ENCODE data around the gene GOLGA5. TPM values are rescaled to one million over a fixed set of nuclear protein-coding genes. Genes with fewer than 3 reads are reported as not detected.
"Not testable (repeated sequence)": the region's sequence is repeated elsewhere in the genome, so short reads cannot be mapped to it uniquely, and the experiment has no call there.

GOLGA5 gene
- total and polyA plus RNA-seq, 10 donors: 16.7 to 37.0 (median 26.5) TPM

GRCh38 chr14:92770484-92770883 is 23.6 kb upstream of the GOLGA5 start:
- Histone ChIP-seq H3K4me1 (peaks cover 0 to 27% (median 16%) of the 10 kb centered on the region in 6 donors), H3K36me3 (no peaks in the 10 kb centered on the region), H3K9me3 (no peaks in the 10 kb centered on the region), H3K27me3 (replicated peaks in 1 of 7) (no peaks in the 10 kb centered on the region), H3K4me3 (no peak overlapping the region), H3K27ac (peak overlapping the region in 4 of 8 donors; percentile 56 to 80 (median 68))
- TF ChIP-seq POLR2A (IDR thresholded peaks at IDR 0.05) (no peak), POLR2AphosphoS5 (IDR thresholded peaks at IDR 0.05) (no peak), CTCF (IDR thresholded peaks at IDR 0.05 in 8 of 11, conservative IDR thresholded peaks at IDR 0.05 in 3 of 11) (no peak)
- DNase-seq: no peak
- 48 to 72% (median 55%) methylated on average over 2 of the region's 2 CpGs for WGBS, 5 donors
- intact Hi-C loops (cut with DNase I; ENCODE audit: low total_unique reads): no loop called here

GRCh38 chr14:92774572-92774971 is 19.5 kb upstream of the GOLGA5 start:
- peaks cover 0 to 21% (median 6%) of the 10 kb centered on the region in 6 donors for H3K4me1 ChIP-seq
- WGBS, 5 donors: 62 to 72% (median 65%) methylated on average over 8 of the region's 8 CpGs
- no peaks in the 10 kb centered on the region for H3K36me3 ChIP-seq
- DNase-seq: no peak
- intact Hi-C loops (cut with DNase I; ENCODE audit: low total_unique reads): no loop called here
- H3K27ac ChIP-seq: peak overlapping the region in 6 of 8 donors; percentile 1 to 73 (median 62)
- H3K4me3 ChIP-seq: no peak overlapping the region
- H3K27me3 ChIP-seq (replicated peaks in 1 of 7): no peaks in the 10 kb centered on the region
- no peaks in the 10 kb centered on the region for H3K9me3 ChIP-seq
- no peak for TF ChIP-seq CTCF (IDR thresholded peaks at IDR 0.05 in 8 of 11, conservative IDR thresholded peaks at IDR 0.05 in 3 of 11)
- TF ChIP-seq POLR2A (IDR thresholded peaks at IDR 0.05): no peak
- no peak for TF ChIP-seq POLR2AphosphoS5 (IDR thresholded peaks at IDR 0.05)

- DNase-seq; H3K4me3 ChIP-seq; intact Hi-C loops (cut with DNase I; ENCODE audit: low total_unique reads); H3K9me3 ChIP-seq; H3K27me3 ChIP-seq (replicated peaks in 1 of 7); H3K36me3 ChIP-seq: not testable (repeated sequence)
- Histone ChIP-seq H3K27ac (peak overlapping the region in 5 of 8 donors; percentile 39 to 73 (median 65)), H3K4me1 (peaks cover 0 to 17% (median 6%) of the 10 kb centered on the region in 6 donors)
- 6 to 11% (median 8%) methylated on average over 2 of the region's 2 CpGs for WGBS, 5 donors
Observed at GRCh38 chr14:92775292-92775691, 18.8 kb upstream of the GOLGA5 start.

GRCh38 chr14:92778868-92779565 is 15.1 kb upstream of the GOLGA5 start:
- intact Hi-C loops (cut with DNase I; ENCODE audit: low total_unique reads); H3K36me3 ChIP-seq; DNase-seq; H3K27me3 ChIP-seq (replicated peaks in 1 of 7); H3K27ac ChIP-seq; H3K4me3 ChIP-seq; H3K9me3 ChIP-seq: not testable (repeated sequence)
- H3K4me1 ChIP-seq: peaks cover 0 to 16% (median 9%) of the 10 kb centered on the region in 6 donors
- WGBS, 5 donors: 78 to 100% (median 91%) methylated on average over 2 to 3 of the region's 3 CpGs

- intact Hi-C loops (cut with DNase I; ENCODE audit: low total_unique reads): no loop called here
- no peak for DNase-seq
Observed at GRCh38 chr14:92780444-92781232, 13.5 kb upstream of the GOLGA5 start.

More at GRCh38 chr14:92780444-92781232, 13.5 kb upstream of the GOLGA5 start:
- no peak overlapping the region for H3K4me3 ChIP-seq
- 81 to 85% (median 81%) methylated on average over 7 of the region's 7 CpGs for WGBS, 5 donors
- H3K9me3 ChIP-seq: no peaks in the 10 kb centered on the region
- H3K36me3 ChIP-seq: no peaks in the 10 kb centered on the region
- H3K27me3 ChIP-seq (replicated peaks in 1 of 7): no peaks in the 10 kb centered on the region
- no peak overlapping the region for H3K27ac ChIP-seq
- H3K4me1 ChIP-seq: peaks cover 0 to 15% (median 5%) of the 10 kb centered on the region in 6 donors
- TF ChIP-seq CTCF (IDR thresholded peaks at IDR 0.05 in 8 of 11, conservative IDR thresholded peaks at IDR 0.05 in 3 of 11) (no peak), POLR2AphosphoS5 (IDR thresholded peaks at IDR 0.05) (no peak), POLR2A (IDR thresholded peaks at IDR 0.05) (no peak)
